IPS-11a (cell line): ENCODE results near the gene MRGPRX4.

Experiments
- H3K4me3 ChIP-seq: one replicate; pipeline ENCODE4 v1.5.1; 2013; ENCODE audit warnings: low read depth, low read length, control low read depth

Gene MRGPRX4

DNA sequence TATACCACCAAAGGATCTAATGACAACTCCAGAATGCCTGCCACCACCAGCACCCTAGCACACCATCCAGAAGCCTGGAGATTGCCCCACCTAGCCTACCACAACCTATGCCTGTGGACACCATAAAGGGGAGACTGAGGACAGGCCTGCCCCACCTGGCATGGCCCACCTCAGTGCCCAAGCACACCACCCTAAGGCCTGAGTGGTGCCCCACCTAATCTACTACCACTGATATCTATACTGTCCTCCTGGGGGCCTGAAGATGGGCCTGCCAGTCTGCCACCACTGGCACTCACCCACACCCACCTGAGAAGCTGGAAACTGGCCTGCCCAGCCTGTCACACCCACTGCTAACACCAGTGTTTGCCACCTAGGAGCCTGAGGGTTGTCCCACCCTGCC lies 32.1 kb downstream of the MRGPRX4 start:
- no peak overlapping the region for H3K4me3 ChIP-seq

DNA sequence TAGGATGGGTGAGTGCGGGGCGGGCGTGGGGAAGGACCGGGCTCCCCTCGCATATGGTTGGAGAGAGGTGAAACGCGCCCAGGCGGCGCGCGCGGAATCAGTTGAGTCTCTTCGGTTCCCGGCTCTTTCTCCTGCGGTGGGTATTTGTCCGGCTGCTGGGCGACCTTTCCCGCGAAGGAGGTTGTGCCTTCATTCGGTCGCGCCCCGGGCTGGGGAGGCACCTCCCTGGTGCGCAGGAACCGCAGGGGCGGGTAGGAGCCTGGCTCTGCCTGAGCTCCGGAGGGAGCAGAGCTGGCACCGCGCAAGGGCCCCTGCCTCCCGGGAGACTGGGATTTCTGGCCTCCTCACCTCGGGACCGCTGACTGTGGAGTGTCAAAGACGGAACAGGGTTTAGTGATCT lies 36.4 kb downstream of the MRGPRX4 start:
- H3K4me3 ChIP-seq: no peak overlapping the region

DNA sequence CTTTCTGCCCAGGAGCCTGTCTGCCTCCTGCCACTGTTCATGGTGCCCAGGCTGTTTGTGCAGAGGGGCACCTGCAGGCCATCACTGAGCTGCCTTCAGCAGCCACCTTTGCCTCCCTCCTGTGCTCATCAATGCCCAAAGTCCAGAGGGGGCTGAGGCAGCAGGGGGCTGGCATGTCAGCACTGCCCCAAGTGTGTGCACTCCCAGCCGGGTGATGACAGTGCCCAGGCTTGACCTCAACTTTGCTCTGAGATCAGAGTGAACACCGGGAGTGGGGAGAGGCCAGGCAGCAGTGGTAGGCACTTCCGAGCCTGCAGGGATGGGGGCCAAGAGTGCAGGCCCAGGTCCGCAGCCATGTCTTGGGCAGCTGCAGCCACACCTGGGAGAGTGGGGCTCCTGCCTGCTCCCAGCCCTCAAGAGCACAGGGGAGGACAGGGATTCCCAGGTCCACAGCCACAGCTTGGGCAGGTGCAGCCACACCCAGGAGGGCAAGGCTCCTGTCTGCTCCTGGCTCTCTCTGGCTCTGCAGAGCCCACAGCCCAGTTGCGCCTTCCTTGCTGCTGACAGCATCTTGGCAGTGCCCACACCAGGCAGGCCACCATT lies 48.7 kb downstream of the MRGPRX4 start:
- H3K4me3 ChIP-seq: no peak overlapping the region

DNA sequence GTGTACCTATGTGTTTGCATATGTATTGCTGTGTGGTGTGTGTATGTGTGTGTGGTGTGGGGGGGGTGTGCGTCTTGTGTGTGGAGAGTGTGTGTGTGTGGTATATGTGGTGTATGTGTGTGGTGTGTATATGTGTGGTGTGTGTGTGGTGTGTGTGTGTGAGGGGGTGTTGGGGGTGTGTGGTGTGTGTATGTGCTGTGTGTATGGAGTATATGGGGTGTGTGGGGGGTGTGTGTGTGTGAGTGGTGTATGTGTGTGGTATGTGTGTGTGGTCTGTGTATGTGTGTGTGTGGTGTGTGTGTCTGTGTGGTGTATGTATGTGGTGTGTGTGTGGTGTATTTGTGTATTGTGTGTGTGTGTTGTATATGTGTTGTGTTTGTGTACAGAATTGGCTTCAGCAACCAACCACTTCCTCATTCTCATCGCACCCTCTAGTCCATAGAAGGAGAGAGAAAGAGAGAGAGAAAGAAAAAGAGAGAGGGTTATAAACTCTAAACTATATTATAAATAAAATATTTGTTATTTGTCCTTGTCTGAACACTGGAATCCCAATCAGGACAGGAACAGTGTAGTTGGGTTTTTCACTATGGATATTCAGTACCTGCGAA lies 50.3 kb downstream of the MRGPRX4 start:
- H3K4me3 ChIP-seq: no peak overlapping the region
